ENCODE results near the gene DSG2.

Gene DSG2

GRCh38 chr18:31565345-31565744 is 67.4 kb downstream of the DSG2 start:
- H3K4me3 ChIP-seq (ENCODE audit: low read length): no peak overlapping the region
- TF ChIP-seq CTCF (conservative IDR thresholded peaks at IDR 0.05; ENCODE audit: low read depth, low read length): no peak
- DNase-seq (ENCODE audit: low read depth): no peak

GRCh38 chr18:31565782-31566512 is 68.0 kb downstream of the DSG2 start:
- DNase-seq (ENCODE audit: low read depth): no peak
- TF ChIP-seq CTCF (conservative IDR thresholded peaks at IDR 0.05; ENCODE audit: low read depth, low read length): no peak

DNA sequence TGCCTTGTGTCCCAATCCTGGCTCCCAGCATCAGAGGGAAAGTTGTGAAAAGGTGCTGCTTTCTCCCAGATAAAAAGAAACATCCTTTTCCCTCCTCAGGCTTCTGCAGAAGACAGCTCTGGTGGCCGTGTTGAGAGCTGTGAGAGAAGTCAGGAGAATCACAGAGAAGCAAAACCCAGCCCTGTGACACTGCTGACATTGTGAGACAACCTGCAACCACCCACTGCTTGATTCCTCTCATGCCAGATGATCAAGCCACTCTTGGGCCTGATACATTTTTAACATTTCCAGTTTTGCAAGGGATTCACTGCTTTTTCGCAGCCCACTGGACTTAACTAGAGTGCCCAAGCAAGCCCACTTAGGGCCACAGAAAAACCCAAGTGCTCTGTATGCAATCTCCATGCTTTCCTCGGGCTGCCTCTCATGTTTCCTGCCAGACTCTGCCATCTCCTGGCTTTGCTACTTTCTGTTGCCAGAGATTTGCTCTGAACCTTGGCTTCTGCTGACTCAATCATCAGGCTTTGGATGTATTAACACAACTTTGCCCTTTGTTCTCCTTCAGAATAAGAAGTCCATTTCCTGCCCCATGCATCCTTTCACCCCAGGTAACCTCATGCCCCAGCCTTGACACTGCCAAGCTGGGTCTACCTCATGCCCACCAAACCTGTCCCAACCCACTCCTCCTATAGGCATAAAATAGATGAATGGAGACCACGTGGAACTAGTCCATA is 68.8 kb downstream of the DSG2 start:
- no peak overlapping the region for H3K4me3 ChIP-seq (ENCODE audit: low read length)
- TF ChIP-seq CTCF (conservative IDR thresholded peaks at IDR 0.05; ENCODE audit: low read depth, low read length): peak; percentile 7
- DNase-seq (ENCODE audit: low read depth): no peak

More at GRCh38 chr18:31565782-31566512, 68.0 kb downstream of the DSG2 start:
- H3K4me3 ChIP-seq (ENCODE audit: low read length): no peak overlapping the region

GRCh38 chr18:31572368-31572767 is 74.4 kb downstream of the DSG2 start:
- no peak for DNase-seq (ENCODE audit: low read depth)
- TF ChIP-seq CTCF (conservative IDR thresholded peaks at IDR 0.05; ENCODE audit: low read depth, low read length): no peak
- no peak overlapping the region for H3K4me3 ChIP-seq (ENCODE audit: low read length)

DNA sequence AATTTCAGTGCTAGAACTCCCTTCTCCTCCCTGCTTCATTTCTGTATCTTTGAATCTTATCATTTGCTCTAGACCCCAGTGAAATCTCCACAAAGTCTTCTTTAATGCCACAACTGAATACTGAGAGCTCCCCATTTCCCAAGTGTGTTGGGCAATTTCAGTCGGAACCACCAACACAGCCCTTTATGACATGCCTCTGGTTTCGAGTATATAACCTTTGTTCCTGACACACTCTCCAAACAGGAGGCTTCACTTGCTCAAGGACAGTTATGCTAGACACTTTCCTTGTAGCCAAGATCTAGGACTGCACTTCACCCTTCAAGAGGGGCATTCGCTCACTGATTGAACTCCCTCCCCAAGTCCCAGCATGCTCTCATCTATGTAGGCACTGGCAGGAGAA is 75.1 kb downstream of the DSG2 start:
- no peak overlapping the region for H3K4me3 ChIP-seq (ENCODE audit: low read length)
- TF ChIP-seq CTCF (conservative IDR thresholded peaks at IDR 0.05; ENCODE audit: low read depth, low read length): no peak
- DNase-seq (ENCODE audit: low read depth): no peak

DNA sequence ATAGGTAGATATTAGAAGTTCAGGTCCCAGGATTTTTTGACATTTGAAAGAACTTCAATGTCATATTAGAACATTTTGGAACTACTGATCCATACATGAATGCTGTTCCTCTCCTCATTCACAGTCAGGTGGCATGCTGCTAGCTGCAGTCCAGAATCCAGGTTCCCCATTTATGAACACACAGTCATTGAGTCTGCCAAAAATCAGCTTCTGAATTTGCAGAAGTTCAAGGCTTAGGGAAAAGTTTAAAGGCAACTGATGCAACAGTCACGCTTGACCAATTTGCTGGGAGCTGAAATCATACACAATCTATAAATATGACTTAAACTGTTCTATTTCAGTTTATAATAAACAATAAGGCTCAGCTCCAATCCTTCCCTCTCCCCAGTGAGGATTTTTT is 76.4 kb downstream of the DSG2 start:
- no peak overlapping the region for H3K4me3 ChIP-seq (ENCODE audit: low read length)
- no peak for TF ChIP-seq CTCF (conservative IDR thresholded peaks at IDR 0.05; ENCODE audit: low read depth, low read length)
- DNase-seq (ENCODE audit: low read depth): no peak

Data from retinal pigment epithelial cell (primary cell).